Measurements from ENCODE around the gene C9orf50. TPM values are rescaled to one million over a fixed set of nuclear protein-coding genes. Genes with fewer than 3 reads are reported as not detected.
"Not testable (repeated sequence)": the region's sequence is repeated elsewhere in the genome, so short reads cannot be mapped to it uniquely, and the experiment has no call there.

Gene C9orf50
- under 1 TPM in 1 of 3 donors, not detected in 2; 0.04 TPM for polyA plus RNA-seq

- H3K27ac ChIP-seq (ENCODE audit: low read depth, low read length) = no peak within 1 kb of the TSS
- 29 to 31% (median 29%) methylated on average over 21 of the region's 21 CpGs for WGBS, 3 donors
These were observed at the start of gene C9orf50 for GRCh38 chr9:129620669-129621295. Gene C9orf50 (minus strand): TSS chr9:129621101. CDS start chr9:129620574, 527 bp downstream.

GRCh38 chr9:129669946-129670345, 49.0 kb upstream of the C9orf50 start:
- H3K27ac ChIP-seq (ENCODE audit: low read depth, low read length) = no peak overlapping the region
- WGBS, 3 donors = 79 to 88% (median 87%) methylated on average over 13 of the region's 13 CpGs

- H3K27ac ChIP-seq (ENCODE audit: low read depth, low read length) = no peak overlapping the region
- 42 to 66% (median 64%) methylated on average over 17 of the region's 17 CpGs for WGBS, 3 donors
These were observed 48.3 kb upstream of the C9orf50 start for GRCh38 chr9:129669141-129669718.

GRCh38 chr9:129667850-129668249, 46.9 kb upstream of the C9orf50 start:
- no peak overlapping the region for H3K27ac ChIP-seq (ENCODE audit: low read depth, low read length)
- WGBS, 3 donors = 85 to 86% (median 86%) methylated on average over 9 of the region's 9 CpGs

GRCh38 chr9:129667378-129667777, 46.5 kb upstream of the C9orf50 start:
- 74 to 79% (median 75%) methylated on average over 10 to 11 of the region's 11 CpGs for WGBS, 3 donors
- H3K27ac ChIP-seq (ENCODE audit: low read depth, low read length) = no peak overlapping the region

GRCh38 chr9:129666575-129666974, 45.7 kb upstream of the C9orf50 start:
- no peak overlapping the region for H3K27ac ChIP-seq (ENCODE audit: low read depth, low read length)
- WGBS, 3 donors = 17 to 36% (median 22%) methylated on average over 12 to 13 of the region's 13 CpGs

GRCh38 chr9:129665814-129666520, 45.1 kb upstream of the C9orf50 start:
- H3K27ac ChIP-seq (ENCODE audit: low read depth, low read length) = no peak overlapping the region
- WGBS, 3 donors = 3 to 4% (median 4%) methylated on average over 61 to 85 of the region's 88 CpGs

- WGBS, 3 donors = 1 to 3% (median 2%) methylated on average over 25 to 36 of the region's 37 CpGs
- no peak within 1 kb of the TSS for H3K27ac ChIP-seq (ENCODE audit: low read depth, low read length)
These were observed 44.5 kb upstream of the C9orf50 start, which contains the start of gene PRRX2 for GRCh38 chr9:129665389-129665775. Gene PRRX2 (plus strand): TSS chr9:129665647. CDS start chr9:129665868, 221 bp downstream.

GRCh38 chr9:129664746-129665388, 44.0 kb upstream of the C9orf50 start:
- 8 to 11% (median 11%) methylated on average over 32 to 36 of the region's 36 CpGs for WGBS, 3 donors
- no peak overlapping the region for H3K27ac ChIP-seq (ENCODE audit: low read depth, low read length)

GRCh38 chr9:129662239-129662638, 41.3 kb upstream of the C9orf50 start:
- H3K27ac ChIP-seq (ENCODE audit: low read depth, low read length) = not testable (repeated sequence)
- WGBS, 3 donors = 61 to 77% (median 67%) methylated on average over 3 of the region's 3 CpGs

GRCh38 chr9:129661029-129661428, 40.1 kb upstream of the C9orf50 start:
- 79 to 91% (median 83%) methylated on average over 2 of the region's 2 CpGs for WGBS, 3 donors

GRCh38 chr9:129656795-129657390, 36.0 kb upstream of the C9orf50 start:
- no peak overlapping the region for H3K27ac ChIP-seq (ENCODE audit: low read depth, low read length)
- 76 to 81% (median 80%) methylated on average over 12 of the region's 12 CpGs for WGBS, 3 donors

More at GRCh38 chr9:129661029-129661428, 40.1 kb upstream of the C9orf50 start:
- H3K27ac ChIP-seq (ENCODE audit: low read depth, low read length) = no peak overlapping the region

- H3K27ac ChIP-seq (ENCODE audit: low read depth, low read length) = no peak overlapping the region
- 72 to 88% (median 80%) methylated on average over 7 of the region's 7 CpGs for WGBS, 3 donors
These were observed 34.8 kb upstream of the C9orf50 start for GRCh38 chr9:129655696-129656095.

GRCh38 chr9:129655154-129655553, 34.3 kb upstream of the C9orf50 start:
- WGBS, 3 donors = 92 to 95% (median 94%) methylated on average over 7 of the region's 7 CpGs
- H3K27ac ChIP-seq (ENCODE audit: low read depth, low read length) = no peak overlapping the region

GRCh38 chr9:129654554-129655040, 33.7 kb upstream of the C9orf50 start:
- no peak overlapping the region for H3K27ac ChIP-seq (ENCODE audit: low read depth, low read length)
- 34 to 44% (median 38%) methylated on average over 20 of the region's 20 CpGs for WGBS, 3 donors

- no peak overlapping the region for H3K27ac ChIP-seq (ENCODE audit: low read depth, low read length)
- 45 to 53% (median 45%) methylated on average over 19 of the region's 19 CpGs for WGBS, 3 donors
These were observed 33.1 kb upstream of the C9orf50 start for GRCh38 chr9:129653823-129654553.

GRCh38 chr9:129650680-129651235, 29.9 kb upstream of the C9orf50 start:
- no peak overlapping the region for H3K27ac ChIP-seq (ENCODE audit: low read depth, low read length)
- WGBS, 3 donors = 92 to 94% (median 93%) methylated on average over 10 of the region's 10 CpGs

Data from adipose tissue (tissue), 3 donors.